Endothelial cell of umbilical vein (primary cell): ENCODE data around the gene CFAP61.

Experiments
- CTCF ChIP-seq, 2 donors: IDR thresholded peaks; 1 replicate in 1 of 2; 2 replicates in 1 of 2; pipeline ENCODE4 v1.5.1; 2011; ENCODE audit warnings: low read length in 2 of 2, mild to moderate bottlenecking in 2 of 2, moderate library complexity in 2 of 2, control low read depth in 1 of 2, inconsistent platforms in 1 of 2, low read depth in 1 of 2; ENCODE audit not compliant: insufficient read depth in 1 of 2; ENCODE audit errors: extremely low read depth in 1 of 2
- EZH2 ChIP-seq: IDR thresholded peaks from 2 replicates; pipeline ENCODE4 v1.6.1; 2012; ENCODE audit warnings: borderline replicate concordance, low read depth, mild to moderate bottlenecking, moderate library complexity, low read length, inconsistent platforms; ENCODE audit not compliant: severe bottlenecking
- MAX ChIP-seq: IDR thresholded peaks from 2 replicates; pipeline ENCODE4 v1.6.1; 2011; ENCODE audit not compliant: insufficient read depth, insufficient read length
- MYC ChIP-seq: IDR thresholded peaks from one replicate; pipeline ENCODE4 v1.6.1; 2011; ENCODE audit warnings: mild to moderate bottlenecking, low read depth, low read length
- POLR2A ChIP-seq: IDR thresholded peaks from 2 replicates; pipeline ENCODE4 v1.6.1; 2012; ENCODE audit warnings: low read depth, mild to moderate bottlenecking, control low read depth, low read length
- POLR2AphosphoS5 ChIP-seq: IDR thresholded peaks from 2 replicates; pipeline ENCODE4 v1.6.1; 2012; ENCODE audit warnings: low read depth, mild to moderate bottlenecking, control low read depth, low read length, moderate library complexity; ENCODE audit not compliant: insufficient read depth

GRCh38 chr20:20192366-20192765 is 140.0 kb downstream of the CFAP61 start:
- TF ChIP-seq CTCF (IDR thresholded peaks at IDR 0.05; ENCODE audit: extremely low read depth in 1 of 2, insufficient read depth in 1 of 2, low read depth in 1 of 2, low read length in 2 of 2) (no peak), POLR2AphosphoS5 (no peak), MYC (no peak), EZH2 (no peak), POLR2A (no peak), MAX (no peak)
